ENCODE measurements around the gene HRH4.

HRH4 gene

GRCh38 chr18:24470022-24470618 lies 9.7 kb downstream of the HRH4 start:
- no peak for FAIRE-seq

GRCh38 chr18:24470805-24471204 lies 10.4 kb downstream of the HRH4 start:
- no peak for FAIRE-seq

GRCh38 chr18:24472591-24472990 lies 12.2 kb downstream of the HRH4 start:
- no peak for FAIRE-seq

GRCh38 chr18:24474406-24474805 lies 14.0 kb downstream of the HRH4 start:
- no peak for FAIRE-seq

GRCh38 chr18:24475926-24476589 lies 15.6 kb downstream of the HRH4 start:
- no peak for FAIRE-seq

GRCh38 chr18:24479371-24479770 lies 18.9 kb downstream of the HRH4 start:
- no peak for FAIRE-seq

- no peak for FAIRE-seq
These were observed 22.4 kb downstream of the HRH4 start for GRCh38 chr18:24482821-24483220.

GRCh38 chr18:24485681-24486080 lies 25.2 kb downstream of the HRH4 start:
- FAIRE-seq = no peak

- no peak for FAIRE-seq
These were observed 26.2 kb downstream of the HRH4 start for GRCh38 chr18:24486684-24487083.

GRCh38 chr18:24488824-24489493 lies 28.5 kb downstream of the HRH4 start:
- FAIRE-seq = peak; percentile 98

- FAIRE-seq = no peak
These were observed 30.1 kb downstream of the HRH4 start for GRCh38 chr18:24490539-24490938.

- no peak for FAIRE-seq
These were observed 31.7 kb downstream of the HRH4 start for GRCh38 chr18:24491927-24492834.

- no peak for FAIRE-seq
These were observed 34.1 kb downstream of the HRH4 start for GRCh38 chr18:24494586-24494985.

- FAIRE-seq = no peak
These were observed 36.8 kb downstream of the HRH4 start for GRCh38 chr18:24497031-24497754.

- FAIRE-seq = no peak
These were observed 39.4 kb downstream of the HRH4 start for GRCh38 chr18:24499814-24500213.

- no peak for FAIRE-seq
These were observed 39.8 kb downstream of the HRH4 start for GRCh38 chr18:24500217-24500616.

GRCh38 chr18:24500766-24501165 lies 40.3 kb downstream of the HRH4 start:
- FAIRE-seq = no peak

GRCh38 chr18:24502667-24503523 lies 42.5 kb downstream of the HRH4 start:
- no peak for FAIRE-seq

GRCh38 chr18:24504401-24504800 lies 44.0 kb downstream of the HRH4 start:
- no peak for FAIRE-seq

- FAIRE-seq = no peak
These were observed 45.7 kb downstream of the HRH4 start for GRCh38 chr18:24506175-24506574.

- FAIRE-seq = no peak
These were observed 49.0 kb downstream of the HRH4 start for GRCh38 chr18:24509435-24509834.

GRCh38 chr18:24514439-24514838 lies 54.0 kb downstream of the HRH4 start:
- FAIRE-seq = no peak
